ENCODE measurements around the gene PPP1R1C.

The PPP1R1C gene

GRCh38 chr2:181973171-181973783 lies 12.4 kb upstream of the PPP1R1C start:
- no peak for DNase-seq (ENCODE audit: low spot score)
- no peak for TF ChIP-seq CTCF (IDR thresholded peaks at IDR 0.05; ENCODE audit: extremely low read depth, missing control alignments)

GRCh38 chr2:181977661-181978350 lies 7.8 kb upstream of the PPP1R1C start:
- no peak for DNase-seq (ENCODE audit: low spot score)
- TF ChIP-seq CTCF (IDR thresholded peaks at IDR 0.05; ENCODE audit: extremely low read depth, missing control alignments), result no peak

GRCh38 chr2:181978351-181979150 lies 7.1 kb upstream of the PPP1R1C start:
- TF ChIP-seq CTCF (IDR thresholded peaks at IDR 0.05; ENCODE audit: extremely low read depth, missing control alignments), result no peak
- DNase-seq (ENCODE audit: low spot score), result no peak

GRCh38 chr2:181984060-181984459 lies 1.6 kb upstream of the PPP1R1C start:
- no peak for DNase-seq (ENCODE audit: low spot score)
- TF ChIP-seq CTCF (IDR thresholded peaks at IDR 0.05; ENCODE audit: extremely low read depth, missing control alignments), result no peak

- no peak for TF ChIP-seq CTCF (IDR thresholded peaks at IDR 0.05; ENCODE audit: extremely low read depth, missing control alignments)
- DNase-seq (ENCODE audit: low spot score), result no peak
Observed at GRCh38 chr2:181984814-181985631, 630 bp upstream of the PPP1R1C start.

- no peak for DNase-seq (ENCODE audit: low spot score)
- TF ChIP-seq CTCF (IDR thresholded peaks at IDR 0.05; ENCODE audit: extremely low read depth, missing control alignments), result no peak
Observed at GRCh38 chr2:181988154-181988924, 2.7 kb downstream of the PPP1R1C start.

All from GM20000 (cell line).